A549 treated with CORT108297 at 1 μM for 4 hours (cell line): Measurements from ENCODE around the gene MYO9A. TPM values are rescaled to one million over a fixed set of nuclear protein-coding genes. Genes with fewer than 3 reads are reported as not detected.

Source experiments
- total RNA-seq: library from RNA; stranded (reverse); fragments of 200-300 nt; extraction: Qiagen RNA extraction; gene quantifications from 5 replicates; pipeline ENCODE4 v1.2.3, GENCODE V29; 2022

The MYO9A gene, protein sequence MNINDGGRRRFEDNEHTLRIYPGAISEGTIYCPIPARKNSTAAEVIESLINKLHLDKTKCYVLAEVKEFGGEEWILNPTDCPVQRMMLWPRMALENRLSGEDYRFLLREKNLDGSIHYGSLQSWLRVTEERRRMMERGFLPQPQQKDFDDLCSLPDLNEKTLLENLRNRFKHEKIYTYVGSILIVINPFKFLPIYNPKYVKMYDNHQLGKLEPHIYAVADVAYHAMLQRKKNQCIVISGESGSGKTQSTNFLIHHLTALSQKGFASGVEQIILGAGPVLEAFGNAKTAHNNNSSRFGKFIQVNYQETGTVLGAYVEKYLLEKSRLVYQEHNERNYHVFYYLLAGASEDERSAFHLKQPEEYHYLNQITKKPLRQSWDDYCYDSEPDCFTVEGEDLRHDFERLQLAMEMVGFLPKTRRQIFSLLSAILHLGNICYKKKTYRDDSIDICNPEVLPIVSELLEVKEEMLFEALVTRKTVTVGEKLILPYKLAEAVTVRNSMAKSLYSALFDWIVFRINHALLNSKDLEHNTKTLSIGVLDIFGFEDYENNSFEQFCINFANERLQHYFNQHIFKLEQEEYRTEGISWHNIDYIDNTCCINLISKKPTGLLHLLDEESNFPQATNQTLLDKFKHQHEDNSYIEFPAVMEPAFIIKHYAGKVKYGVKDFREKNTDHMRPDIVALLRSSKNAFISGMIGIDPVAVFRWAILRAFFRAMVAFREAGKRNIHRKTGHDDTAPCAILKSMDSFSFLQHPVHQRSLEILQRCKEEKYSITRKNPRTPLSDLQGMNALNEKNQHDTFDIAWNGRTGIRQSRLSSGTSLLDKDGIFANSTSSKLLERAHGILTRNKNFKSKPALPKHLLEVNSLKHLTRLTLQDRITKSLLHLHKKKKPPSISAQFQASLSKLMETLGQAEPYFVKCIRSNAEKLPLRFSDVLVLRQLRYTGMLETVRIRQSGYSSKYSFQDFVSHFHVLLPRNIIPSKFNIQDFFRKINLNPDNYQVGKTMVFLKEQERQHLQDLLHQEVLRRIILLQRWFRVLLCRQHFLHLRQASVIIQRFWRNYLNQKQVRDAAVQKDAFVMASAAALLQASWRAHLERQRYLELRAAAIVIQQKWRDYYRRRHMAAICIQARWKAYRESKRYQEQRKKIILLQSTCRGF (N-terminal part only)
- total RNA-seq = 6.8 to 10.3 TPM (median 8.7 TPM) in 5 replicates

GRCh38 chr15:72118017-72118978, at the start of gene MYO9A, which contains the start of gene SENP8:
Gene MYO9A, minus strand, starts transcription at chr15:72118150. Its CDS starts 71,587 bp downstream, at chr15:72046563.
Gene SENP8, plus strand, starts transcription at chr15:72118403. Its CDS starts 21,221 bp downstream, at chr15:72139624.

GRCh38 chr15:71810256-71811035, 307.5 kb downstream of the MYO9A start, which contains the start of gene NR2E3:
Gene NR2E3, plus strand, starts transcription at chr15:71810554. Its CDS starts 190 bp downstream, at chr15:71810744.

Other genes with a start within 250 kb of the MYO9A start
- 1.7 to 2.1 TPM (median 1.8 TPM) in 5 replicates for gene SENP8, start 253 bp upstream of the MYO9A start, total RNA-seq
- 0.06 TPM in 1 of 5 replicates, not detected in the others for gene GRAMD2A, start 79.6 kb upstream of the MYO9A start, total RNA-seq
- gene PKM, start 113.0 kb upstream of the MYO9A start, total RNA-seq = 3,236 to 3,629 TPM (median 3,548 TPM) in 5 replicates
- 48.8 to 66.0 TPM (median 65.6 TPM) in 5 replicates for gene PARP6, start 154.4 kb upstream of the MYO9A start, total RNA-seq
- gene CELF6, start 202.0 kb upstream of the MYO9A start, total RNA-seq = 0.13 to 0.18 TPM (median 0.16 TPM) in 5 replicates